Myocyte (in vitro differentiated cells): ENCODE data around the gene SLC13A3. TPM values are rescaled to one million over a fixed set of nuclear protein-coding genes. Genes with fewer than 3 reads are reported as not detected.

Experiments used
- DNase-seq: peaks from one replicate; pipeline ENCODE4 v3.0.0-alpha.2; 2012; ENCODE audit warnings: low read depth
- total RNA-seq: library from RNA; depleted of rRNA; stranded (reverse); fragments of >200 nt; gene quantifications from 2 replicates; pipeline ENCODE4 v1.2.3, GENCODE V29; 2014

SLC13A3 gene
- total RNA-seq, 1 donor from 2014 or later, result 0.59 TPM

DNA sequence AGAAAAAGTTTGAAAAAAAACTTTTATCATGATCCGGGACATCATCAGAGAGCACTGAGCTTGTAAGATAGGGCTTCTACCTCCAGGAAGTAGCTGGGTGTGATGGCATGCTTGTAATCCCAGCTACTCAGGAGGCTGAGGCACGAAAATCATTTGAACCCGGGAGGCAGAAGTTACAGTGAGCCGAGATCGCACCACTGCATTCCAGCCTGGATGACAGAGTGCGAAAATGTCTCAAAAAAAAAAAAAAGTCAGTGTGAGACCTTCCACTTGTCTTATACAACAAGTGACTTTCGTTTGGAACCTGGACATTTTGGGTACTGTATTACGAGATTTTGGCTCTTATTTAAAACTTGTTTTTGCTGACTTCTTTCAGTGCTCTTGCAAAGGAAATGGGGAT is 5.9 kb upstream of the SLC13A3 start:
- no peak for DNase-seq

DNA sequence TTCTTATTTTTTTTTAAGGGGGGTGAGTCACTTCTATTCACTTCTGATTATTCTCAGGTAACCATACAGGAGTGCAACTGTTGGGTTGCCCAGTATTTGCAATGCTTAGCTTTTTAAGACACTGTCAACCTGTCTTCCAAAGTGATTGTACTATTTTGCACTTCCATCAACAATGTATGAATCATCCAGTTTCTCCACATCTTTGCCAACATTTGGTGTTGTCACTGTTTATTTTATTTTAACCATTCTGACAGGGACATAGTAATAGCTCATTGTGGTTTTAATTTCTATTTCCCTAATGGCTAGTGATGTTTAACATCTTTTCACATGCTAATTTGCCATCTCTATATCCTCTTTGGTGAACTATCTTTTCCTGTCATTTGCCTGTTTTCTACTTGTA is 1.4 kb upstream of the SLC13A3 start:
- DNase-seq, result no peak

DNA sequence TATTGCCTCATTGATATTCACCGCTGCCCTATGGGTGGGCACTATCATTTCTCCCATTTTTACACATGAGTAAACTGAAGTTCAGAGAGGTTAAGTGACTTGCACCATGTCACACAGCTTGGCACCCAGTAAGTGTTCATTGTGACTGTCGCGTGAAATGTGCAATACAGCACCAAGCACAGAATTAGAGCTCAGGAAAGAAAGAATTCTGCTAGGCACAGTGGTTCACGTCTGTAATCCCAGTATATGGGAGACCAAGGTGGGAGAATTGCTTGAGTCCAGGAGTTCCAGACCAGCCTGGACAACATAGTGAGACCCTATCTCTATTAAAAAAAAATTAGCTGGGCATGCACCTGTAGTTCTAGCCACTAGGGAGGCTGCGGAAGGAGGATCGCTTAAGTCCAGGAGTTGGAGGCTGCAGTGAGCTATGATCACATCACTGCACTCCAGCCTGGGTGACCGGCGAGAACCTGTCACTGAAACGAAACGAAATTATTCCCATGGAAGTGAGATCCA is 626 bp downstream of the SLC13A3 start:
- DNase-seq, result no peak

DNA sequence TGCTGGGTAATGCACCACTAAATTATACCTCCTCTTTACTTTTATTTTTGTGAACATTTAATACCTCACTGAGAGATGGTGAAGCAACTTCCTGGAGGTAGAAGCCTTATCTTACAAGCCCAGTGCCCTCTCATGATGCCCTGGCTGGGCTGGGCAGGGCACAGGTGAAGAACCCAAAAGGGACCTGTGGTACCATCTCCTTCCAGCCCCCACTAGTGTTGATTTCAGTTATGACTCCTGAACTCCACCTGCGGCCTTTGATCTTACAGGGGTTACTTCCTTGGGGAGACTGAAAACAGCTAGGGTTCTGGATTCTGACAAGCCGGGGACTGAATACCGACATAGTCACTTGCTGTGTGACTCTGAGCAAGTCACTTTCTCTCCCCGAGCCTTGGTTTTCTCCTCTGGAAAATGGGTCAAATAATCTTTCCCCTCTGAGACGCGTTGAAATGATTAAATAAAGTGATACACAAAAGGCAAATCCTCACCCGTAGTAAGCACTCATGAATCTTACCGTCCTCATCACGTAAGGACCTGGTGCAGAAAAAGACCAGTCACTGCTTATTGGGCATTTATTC is 1.2 kb downstream of the SLC13A3 start:
- DNase-seq, result no peak

DNA sequence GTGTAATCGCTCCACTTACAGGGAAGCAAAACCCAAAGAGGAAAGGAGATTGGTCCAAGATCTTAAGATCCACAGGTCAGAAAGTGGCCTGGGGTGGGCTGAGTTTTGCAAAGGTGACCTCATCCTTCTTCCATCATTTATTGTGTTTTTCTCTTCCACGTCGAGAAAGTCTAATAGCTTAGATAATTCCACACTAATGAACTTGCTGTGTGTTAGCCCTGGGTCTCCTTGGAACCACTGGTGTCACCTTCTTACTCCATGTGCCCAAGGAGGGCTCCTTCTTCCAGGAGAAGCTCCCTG is 1.7 kb downstream of the SLC13A3 start:
- no peak for DNase-seq

DNA sequence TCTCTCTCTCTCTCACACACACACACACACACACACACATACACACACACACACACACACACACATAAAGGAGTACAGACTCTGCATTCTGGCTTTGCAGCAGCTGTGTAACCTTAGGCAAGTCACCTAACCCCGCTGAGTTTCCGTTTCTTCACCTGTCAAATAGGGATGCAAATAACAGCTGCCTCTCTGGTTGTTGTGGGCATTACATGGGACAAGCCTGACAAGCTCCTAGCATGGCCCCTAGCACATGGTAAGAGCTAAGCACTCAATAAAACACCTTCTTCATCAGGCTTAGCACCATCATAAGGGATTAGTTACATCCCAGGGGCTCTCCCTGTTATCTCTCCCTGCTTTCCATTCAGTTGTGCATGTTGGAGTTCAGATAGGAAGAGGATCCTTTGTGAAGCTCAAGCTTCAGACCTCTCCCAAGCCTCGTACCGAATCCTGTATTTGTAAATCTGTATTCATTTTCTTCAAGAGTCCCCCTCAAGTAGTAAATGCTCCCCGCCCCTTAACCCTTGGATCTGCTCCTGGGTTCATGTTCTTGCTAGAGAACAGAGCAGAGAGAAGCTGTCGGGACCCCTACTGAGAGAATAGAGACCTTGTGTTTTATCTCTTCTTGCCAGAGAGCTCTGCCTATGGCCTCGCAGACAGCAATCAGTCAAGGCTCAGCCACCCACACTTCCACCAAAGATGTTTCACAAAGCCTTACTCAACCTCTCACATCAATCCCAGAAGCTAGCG is 2.2 kb downstream of the SLC13A3 start:
- peak; percentile 17 for DNase-seq

DNA sequence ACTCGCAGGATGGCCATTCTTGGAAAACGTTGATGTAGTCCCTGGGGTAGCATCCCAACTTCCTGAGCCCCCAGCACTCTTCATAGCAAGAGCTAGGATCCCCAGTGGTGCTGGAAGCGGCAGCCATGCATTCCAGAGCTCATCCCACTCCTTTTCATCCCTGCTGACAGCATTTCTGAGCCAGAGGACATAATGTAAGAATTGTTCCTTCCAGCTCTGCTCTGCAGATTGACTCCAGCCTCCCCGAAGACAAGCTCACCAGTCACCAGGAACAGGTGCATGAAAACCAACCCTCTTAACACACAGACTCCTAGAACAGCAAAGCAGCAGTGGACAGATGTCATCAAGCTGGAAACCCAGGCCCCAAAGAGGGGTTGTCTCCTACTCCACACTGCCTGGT is 3.8 kb downstream of the SLC13A3 start:
- peak; percentile 53 for DNase-seq

DNA sequence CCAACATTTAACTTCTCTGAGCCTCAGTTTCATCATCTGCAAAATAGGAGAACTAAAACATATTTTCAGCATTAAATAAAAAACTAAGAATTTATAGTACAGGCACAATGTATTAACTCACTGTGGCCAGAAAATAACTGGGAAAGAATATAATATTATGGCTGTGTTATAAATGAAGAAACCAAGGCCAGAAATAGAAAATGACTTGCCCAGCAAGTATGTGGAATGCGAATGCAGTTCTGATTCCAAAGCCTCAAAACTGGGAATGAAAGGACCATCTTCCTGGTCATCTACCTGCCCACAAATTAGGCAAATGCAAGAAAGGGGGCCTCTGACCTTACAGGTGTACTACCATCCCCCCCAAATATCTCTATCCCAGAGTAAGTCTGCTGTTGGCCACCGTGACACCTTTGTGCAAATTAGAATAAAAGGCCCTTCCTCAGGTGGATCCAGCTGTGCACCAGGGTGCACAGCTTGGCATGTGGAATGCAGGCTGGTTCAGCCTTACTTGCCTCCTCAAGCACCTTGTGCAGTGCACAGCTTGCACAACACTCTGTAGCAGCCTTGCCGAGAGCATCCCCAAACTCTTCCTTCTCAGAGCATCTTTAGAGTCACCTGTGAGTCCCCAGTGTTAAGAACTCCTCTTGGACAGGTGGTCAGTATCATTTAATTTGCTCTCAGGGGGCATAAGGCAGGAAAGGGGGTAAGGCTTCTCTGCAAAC is 4.4 kb downstream of the SLC13A3 start:
- peak; percentile 20 for DNase-seq

DNA sequence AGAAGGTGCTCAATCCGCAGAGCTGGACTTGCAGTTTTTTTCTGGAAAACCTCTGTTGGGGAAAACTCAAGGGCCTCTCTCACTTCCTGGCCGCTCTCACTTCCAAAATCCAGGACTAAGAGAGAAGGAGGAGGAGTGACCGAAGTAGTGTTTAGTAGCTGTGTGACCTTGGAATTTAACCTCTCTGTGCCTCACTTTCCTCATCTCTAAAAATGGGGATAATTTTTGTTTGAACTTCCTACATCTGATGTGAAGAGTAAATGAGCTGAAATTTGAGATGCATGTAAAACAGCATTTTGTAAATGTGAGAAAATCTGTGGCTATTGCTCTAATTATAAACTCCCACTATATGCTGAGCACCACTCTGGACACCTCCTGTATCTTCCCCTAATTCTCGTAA is 5.1 kb downstream of the SLC13A3 start:
- DNase-seq, result no peak

DNA sequence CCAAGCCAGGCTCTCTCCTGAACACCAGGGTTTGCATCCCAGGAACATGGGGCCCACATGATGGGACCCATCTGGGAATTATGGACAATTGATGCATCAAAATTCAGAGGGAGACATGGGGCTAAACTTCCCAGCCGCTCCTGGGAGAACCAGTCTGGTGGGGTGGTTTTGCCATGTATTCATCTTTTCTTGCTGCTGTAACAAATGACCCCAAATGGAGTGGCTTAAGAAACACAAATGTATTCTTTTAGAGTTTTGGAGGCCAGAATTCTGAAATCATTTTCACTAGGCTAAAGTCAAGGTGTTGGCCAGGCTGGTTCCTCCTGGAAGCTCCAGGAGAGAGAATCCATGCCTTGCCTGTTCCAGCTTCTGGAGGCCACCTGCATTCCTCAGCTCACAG is 6.5 kb downstream of the SLC13A3 start:
- no peak for DNase-seq

DNA sequence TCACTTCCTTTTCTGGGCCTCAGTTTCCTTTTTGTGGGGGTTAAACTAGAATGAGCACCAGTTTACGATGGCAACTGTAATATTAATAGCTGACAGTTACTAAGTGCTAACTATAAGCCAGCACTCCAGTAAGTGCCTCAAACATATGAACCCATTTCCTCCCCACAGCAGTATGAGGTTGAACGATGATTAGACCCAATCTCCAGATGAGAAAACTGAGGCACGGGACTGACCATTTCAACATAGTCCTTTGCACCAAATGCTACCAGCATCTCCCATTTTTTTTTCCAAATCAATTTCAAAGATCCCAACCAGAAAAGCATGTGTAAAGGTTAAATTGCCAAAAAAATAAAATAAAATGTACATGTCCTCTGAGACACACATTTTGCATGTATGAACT is 7.1 kb downstream of the SLC13A3 start:
- no peak for DNase-seq

DNA sequence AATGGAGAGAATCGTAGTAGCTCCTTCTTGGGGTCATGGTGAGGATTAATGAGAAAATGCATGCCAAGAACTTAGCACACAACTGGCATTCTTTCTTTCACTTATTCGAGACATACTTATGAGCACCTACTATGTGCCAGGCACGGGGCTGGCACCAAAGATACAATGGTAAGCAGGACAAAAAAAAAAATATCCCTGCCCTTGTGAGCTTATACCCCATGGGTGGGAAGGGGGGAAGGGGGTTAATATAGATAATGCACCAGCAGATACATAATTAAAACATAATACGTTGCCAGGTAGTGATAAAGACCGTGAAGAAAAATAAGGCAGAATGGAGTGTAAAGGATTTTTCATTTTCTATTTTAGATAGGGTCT is 8.3 kb downstream of the SLC13A3 start:
- DNase-seq, result no peak

DNA sequence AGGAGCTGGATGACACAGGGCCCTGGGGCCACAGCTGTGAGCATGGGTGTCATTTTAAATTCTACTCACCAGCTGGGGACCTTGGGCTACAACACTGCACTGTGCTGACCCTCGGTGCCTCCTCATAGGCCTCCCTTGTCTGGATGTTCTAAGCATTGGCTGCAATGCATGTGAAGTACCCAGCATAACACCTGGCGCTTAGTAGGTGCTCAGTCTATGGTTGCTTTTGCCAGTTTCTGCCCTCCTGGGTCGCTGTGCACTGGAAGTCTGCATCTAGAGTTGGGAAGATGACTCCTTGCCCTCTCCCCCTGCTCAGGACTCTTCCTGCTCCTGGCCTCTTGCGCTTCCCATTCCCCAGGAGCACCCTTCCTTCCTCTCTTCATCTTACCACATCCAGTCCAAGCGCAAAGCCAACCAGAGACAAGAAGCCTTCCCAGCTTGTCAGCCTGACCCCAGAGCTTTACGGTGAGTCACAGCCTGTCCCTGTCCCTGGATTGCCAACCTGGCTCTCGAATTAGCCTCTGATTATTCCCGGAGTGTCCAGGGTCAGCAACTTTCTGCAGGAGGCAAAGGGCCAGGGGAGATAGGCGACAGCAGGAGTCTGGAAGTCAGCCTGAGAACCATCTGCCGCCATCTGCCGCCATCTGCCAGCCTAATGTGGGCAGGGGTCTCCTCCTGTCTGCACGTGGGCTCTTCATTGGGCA is 8.8 kb downstream of the SLC13A3 start:
- no peak for DNase-seq

DNA sequence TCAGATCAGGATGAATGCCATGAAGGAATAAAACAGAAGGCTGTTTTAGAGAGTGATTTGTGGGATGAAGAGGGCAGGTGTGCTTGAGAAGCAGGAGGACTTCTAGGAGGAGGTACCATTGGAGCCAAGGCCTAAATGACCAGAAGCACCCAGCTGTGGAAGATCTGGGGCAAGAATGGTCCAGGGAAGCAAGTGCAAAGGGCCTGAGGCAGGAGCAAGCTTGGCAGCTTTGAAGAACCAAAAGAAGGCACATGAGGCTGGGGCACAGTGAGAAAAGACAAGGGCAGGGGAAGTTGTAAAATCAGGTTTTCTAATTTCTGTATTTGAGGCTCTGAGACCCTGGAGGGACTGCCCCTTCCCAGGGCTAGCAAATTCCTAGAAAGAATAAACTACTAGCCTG is 9.8 kb downstream of the SLC13A3 start:
- DNase-seq, result no peak

DNA sequence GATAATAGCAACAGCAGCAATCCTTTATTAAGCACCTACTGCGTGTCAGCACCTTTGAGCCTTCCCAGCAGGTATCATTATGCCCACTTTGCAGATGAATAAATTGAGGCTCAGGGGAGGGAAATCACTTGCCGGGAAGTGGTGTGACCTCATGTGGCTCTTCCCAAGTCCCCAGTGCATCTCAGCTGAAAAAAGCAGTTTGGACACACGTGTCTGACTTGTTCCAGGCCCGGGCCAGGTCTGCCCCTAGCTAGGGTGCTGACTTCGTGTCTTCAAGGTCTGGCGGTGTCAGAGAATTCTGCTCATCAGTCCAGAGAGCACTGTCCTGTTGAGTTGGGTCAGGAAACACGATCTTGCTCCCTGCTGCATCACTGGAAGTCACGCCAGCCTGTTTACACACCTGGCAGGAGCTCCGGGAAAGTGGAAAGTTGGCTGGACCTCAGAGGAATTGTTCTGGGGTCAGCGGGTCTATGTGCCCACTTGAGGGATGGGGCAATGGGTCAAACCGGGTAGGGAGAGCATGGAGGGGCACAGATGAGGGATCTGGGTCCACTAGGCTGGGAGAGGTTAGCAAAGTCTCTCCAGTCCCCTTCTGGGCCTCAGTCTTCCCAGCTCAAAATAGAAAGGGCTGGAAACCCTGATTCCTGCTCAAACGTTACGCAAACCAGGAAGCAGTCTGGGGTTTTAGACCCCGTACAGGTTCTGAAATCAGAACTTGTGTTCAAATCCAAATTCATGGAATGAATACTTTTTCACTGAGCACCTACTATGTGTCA is 10.5 kb downstream of the SLC13A3 start:
- no peak for DNase-seq

DNA sequence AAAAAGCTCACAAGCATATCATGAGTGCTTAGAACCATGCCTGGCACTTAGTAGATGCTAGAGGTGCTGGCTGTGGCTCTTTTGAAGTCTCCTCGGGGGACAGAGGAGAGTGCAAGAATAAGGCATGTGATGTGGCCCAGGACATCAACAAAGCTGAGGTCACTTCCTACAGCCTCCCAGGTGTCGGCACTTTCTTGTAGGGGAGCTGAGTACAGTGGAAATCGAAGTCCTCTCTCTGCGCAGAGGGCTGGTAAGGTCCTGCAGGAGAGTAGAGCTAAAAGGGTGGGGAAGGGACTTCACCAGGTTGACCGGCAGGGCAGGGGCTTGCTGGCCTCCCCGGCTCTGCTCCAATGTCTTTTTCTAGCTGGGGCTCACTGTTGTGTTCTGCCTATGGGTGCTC is 11.2 kb downstream of the SLC13A3 start:
- no peak for DNase-seq

DNA sequence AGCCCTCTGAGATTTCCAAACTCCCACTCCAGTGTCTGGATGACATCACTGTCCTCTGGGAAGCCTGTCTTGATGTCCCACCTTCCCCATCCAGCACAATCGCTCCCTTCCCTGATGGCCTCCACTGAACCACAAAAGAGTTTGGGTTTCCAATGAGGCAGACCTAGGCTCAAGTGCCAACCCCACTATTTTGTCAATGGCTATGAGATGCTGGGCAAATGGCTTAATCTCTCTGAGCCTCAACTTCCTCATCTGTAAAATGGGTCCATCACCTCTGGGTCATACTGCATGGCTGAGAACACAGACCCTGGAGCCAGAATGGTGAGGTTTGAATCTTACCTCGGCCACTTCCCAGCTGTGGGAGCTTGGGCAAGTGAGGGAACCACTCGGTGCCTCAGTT is 11.7 kb downstream of the SLC13A3 start:
- DNase-seq, result no peak

DNA sequence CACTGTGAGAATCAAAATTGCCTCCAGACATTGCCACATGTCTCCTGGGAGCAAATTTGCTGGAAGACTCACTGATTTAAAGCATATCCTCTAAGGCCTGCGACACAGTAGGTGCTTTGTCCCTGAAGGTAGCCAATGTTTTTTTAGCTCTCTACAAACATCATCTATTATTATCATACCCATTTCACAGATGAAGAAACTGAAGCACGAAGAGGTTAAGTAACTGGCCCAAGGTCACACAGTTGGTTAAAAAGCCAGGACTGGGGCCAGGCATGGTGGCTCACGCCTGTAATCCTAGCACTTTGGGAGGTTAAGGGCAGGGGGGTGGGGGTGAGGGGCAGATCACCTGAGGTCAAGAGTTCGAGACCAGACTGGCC is 12.4 kb downstream of the SLC13A3 start:
- DNase-seq, result no peak

DNA sequence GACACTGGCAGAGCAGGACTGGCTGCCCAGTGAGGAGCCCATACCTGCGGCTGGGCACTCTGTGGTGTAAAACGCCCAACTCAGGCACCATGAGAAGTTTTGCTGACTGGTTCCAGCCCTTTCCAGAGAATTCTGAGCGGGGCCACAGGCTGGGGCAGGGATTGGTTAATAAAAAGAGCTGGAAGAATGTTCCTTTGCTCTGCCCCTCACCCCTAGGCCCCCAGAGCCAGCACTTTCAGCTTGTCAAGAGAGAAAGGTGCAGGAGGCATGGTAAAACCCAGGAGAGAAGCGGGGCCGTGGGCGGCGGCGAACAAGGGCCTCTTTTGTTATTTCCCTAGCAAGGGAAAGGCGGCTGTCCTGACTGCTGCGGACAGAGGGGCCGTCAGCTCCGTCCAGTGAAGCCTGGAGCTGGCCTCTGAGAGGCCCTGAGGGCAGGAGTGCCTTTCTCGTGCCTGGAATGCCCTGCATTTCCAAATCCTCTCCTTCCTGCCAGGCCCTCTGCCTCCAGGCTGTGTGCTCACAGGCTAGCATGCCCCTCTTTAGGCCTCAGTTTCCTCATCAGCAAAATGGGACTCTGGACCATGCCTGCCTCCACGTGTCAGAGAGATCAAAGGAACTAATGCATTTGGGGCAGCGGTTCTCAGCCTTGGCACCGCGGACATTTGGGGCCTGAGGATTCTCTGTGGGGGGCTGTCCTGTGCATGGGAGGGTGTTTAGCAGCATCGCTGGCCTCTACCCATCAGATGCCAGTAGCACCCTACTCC is 12.9 kb downstream of the SLC13A3 start:
- DNase-seq, result no peak

DNA sequence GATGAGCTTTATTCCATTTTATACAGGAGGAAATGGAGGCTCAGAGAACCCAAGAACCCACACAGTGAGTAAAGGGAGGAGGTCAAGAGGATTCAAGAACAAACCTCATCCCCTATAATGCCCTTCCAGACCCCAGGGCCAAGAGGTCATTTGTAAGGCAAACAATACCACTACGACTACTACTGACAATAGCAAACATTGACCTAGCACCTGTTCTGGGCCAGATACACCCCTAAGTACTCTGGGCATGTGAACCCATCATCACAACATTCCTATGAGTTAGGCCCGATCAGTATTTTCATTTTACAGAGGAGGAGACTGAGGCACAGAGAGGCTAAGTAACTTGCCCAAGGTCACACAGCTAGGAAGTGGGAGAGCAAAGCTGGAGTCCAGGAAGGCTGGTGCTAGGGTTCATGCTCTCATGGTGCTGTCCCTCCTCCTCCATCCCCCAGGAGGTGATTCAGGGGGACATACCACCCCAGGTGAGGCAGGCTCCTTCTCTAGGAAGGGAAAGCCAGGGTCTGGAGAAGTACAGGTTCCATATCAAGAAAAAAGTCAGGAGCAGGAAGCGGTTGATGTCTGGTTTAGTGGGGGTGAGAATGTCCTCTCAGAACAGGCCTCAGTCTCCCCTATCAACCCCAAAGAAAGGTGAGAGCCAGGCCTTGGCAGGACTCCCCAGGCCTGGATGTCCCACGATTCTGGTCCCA is 13.7 kb downstream of the SLC13A3 start:
- no peak for DNase-seq
